Body of pancreas (tissue), 4 donors: ENCODE measurements around the gene PPIG.

Experiments
- CTCF ChIP-seq, 7 experiments: fragments of 450-650 bp in 4 of 7; fragments of 200-600 bp in 3 of 7; sonication (generic) in 3 of 7; IDR thresholded peaks; one replicate each; pipeline ENCODE4 v1.5.1; 2016 to 2019; ENCODE audit warnings: antibody characterized with exemption in 7 of 7
- POLR2A ChIP-seq, 3 donors: fragments of 450-650 bp; IDR thresholded peaks; one replicate each; pipeline ENCODE4 v1.6.1; 2016; ENCODE audit warnings: antibody characterized with exemption in 3 of 3, mild to moderate bottlenecking in 2 of 3

- TF ChIP-seq CTCF (IDR thresholded peaks at IDR 0.05) (no peak), POLR2A (IDR thresholded peaks at IDR 0.05) (no peak)
Measured at GRCh38 chr2:169636440-169637097, 52.4 kb downstream of the PPIG start.
